CD4-positive, alpha-beta T cell (primary cell): ENCODE data around the gene MC5R. TPM values are rescaled to one million over a fixed set of nuclear protein-coding genes. Genes with fewer than 3 reads are reported as not detected.
"Not testable (repeated sequence)": the region's sequence is repeated elsewhere in the genome, so short reads cannot be mapped to it uniquely, and the experiment has no call there.

ENCODE experiments used
- ATAC-seq: fragments of 200-7000 bp; cut with Tn5 transposase; one replicate; pipeline ENCODE4 v1.10.0; 2022; ENCODE audit warnings: mild to moderate bottlenecking; ENCODE audit not compliant: poor library complexity
- CTCF ChIA-PET: fragments of 350-600 bp; sonication (Branson Sonifier 250); formaldehyde crosslinking; loops from one replicate; lab custom pipeline; 2021; ENCODE audit warnings: antibody characterized with exemption, inconsistent platforms; lab: Charles Lee
- POLR2A ChIA-PET: fragments of 350-600 bp; sonication (Branson Sonifier 250); formaldehyde crosslinking; loops from one replicate; lab custom pipeline; 2021; ENCODE audit warnings: antibody characterized with exemption, inconsistent platforms; lab: Charles Lee
- DNase-seq, 14 experiments: peaks; one replicate each; pipeline ENCODE4 v3.0.0-alpha.2; 2013 to 2020; ENCODE audit warnings: mixed read lengths in 2 of 14
- H3K27ac ChIP-seq, 2 donors: one replicate each; pipeline versions ENCODE4 v1.5.1 to v1.7.0; 2013; ENCODE audit warnings: low read length in 2 of 2, low read depth in 1 of 2, mild to moderate bottlenecking in 1 of 2
- H3K27me3 ChIP-seq, 2 experiments: 1 replicate in 1 of 2; 2 replicates in 1 of 2; pipeline versions ENCODE4 v1.6.1 to v1.7.0; 2013; ENCODE audit warnings: low read length in 2 of 2, control low read depth in 1 of 2, mild to moderate bottlenecking in 1 of 2, moderate library complexity in 1 of 2; ENCODE audit not compliant: insufficient read depth in 2 of 2, control insufficient read depth in 1 of 2
- H3K36me3 ChIP-seq: one replicate; pipeline ENCODE4 v1.6.1; 2013; ENCODE audit warnings: low read length, control low read depth; ENCODE audit not compliant: insufficient read depth
- H3K4me1 ChIP-seq: one replicate; pipeline ENCODE4 v1.6.1; 2013; ENCODE audit warnings: low read length, control low read depth; ENCODE audit not compliant: insufficient read depth
- H3K4me3 ChIP-seq: one replicate; pipeline ENCODE4 v1.5.1; 2013; ENCODE audit warnings: mild to moderate bottlenecking, low read length, moderate library complexity
- H3K9me3 ChIP-seq, 2 experiments: 1 replicate in 1 of 2; 2 replicates in 1 of 2; pipeline versions ENCODE4 v1.6.1 to v1.7.0; 2013; ENCODE audit warnings: low read length in 2 of 2, mild to moderate bottlenecking in 2 of 2, control low read depth in 1 of 2, moderate library complexity in 1 of 2; ENCODE audit not compliant: control insufficient read depth in 1 of 2, insufficient read depth in 1 of 2
- H3K27ac Mint-ChIP-seq: one replicate; pipeline ENCODE4 v1.8.0; 2020; ENCODE audit warnings: mixed read lengths
- H3K27me3 Mint-ChIP-seq: one replicate; pipeline ENCODE4 v1.8.0; 2021; ENCODE audit warnings: mixed read lengths
- H3K36me3 Mint-ChIP-seq: one replicate; pipeline ENCODE4 v1.8.0; 2021; ENCODE audit warnings: low read depth, mixed read lengths
- H3K4me1 Mint-ChIP-seq: one replicate; pipeline ENCODE4 v1.8.0; 2021; ENCODE audit warnings: low read depth, mixed read lengths
- H3K4me3 Mint-ChIP-seq: one replicate; pipeline ENCODE4 v1.8.0; 2020; ENCODE audit warnings: mild to moderate bottlenecking, mixed read lengths
- H3K9me3 Mint-ChIP-seq: one replicate; pipeline ENCODE4 v1.8.0; 2020; ENCODE audit warnings: mixed read lengths
- CTCF ChIP-seq: fragments of 200-600 bp; IDR thresholded peaks from one replicate; pipeline ENCODE4 v1.8.0; 2022; ENCODE audit warnings: antibody characterized with exemption, mild to moderate bottlenecking
- intact Hi-C, 2 experiments: fragments of 100-400 bp; cut with DNase I in 1 of 2; cut with micrococcal nuclease in 1 of 2; formaldehyde crosslinking; loops; one replicate each; pipeline versions ENCODE4 v1.15.1 to v1.9.0; 2023 to 2025; cut with DNase I, micrococcal nuclease
- total RNA-seq, 174 experiments: library from RNA in 2 of 174; stranded (reverse) in 2 of 174; gene quantifications; one replicate each; pipeline ENCODE4 v1.2.3 and lab custom pipeline; 2021 to 2026

MC5R gene
- total RNA-seq, 2 experiments from 2014 or later = not detected

- no peak overlapping the region for H3K27ac Mint-ChIP-seq
- no peak for TF ChIP-seq CTCF
- DNase-seq (no peak), ATAC-seq (no peak)
- H3K9me3 Mint-ChIP-seq = peaks cover 4% of the 10 kb centered on the region
- H3K36me3 Mint-ChIP-seq = no peaks in the 10 kb centered on the region
- CTCF ChIA-PET = no interaction called here
- H3K4me3 Mint-ChIP-seq = no peak overlapping the region
- H3K27me3 ChIP-seq = peaks cover 0 to 3% of the 10 kb centered on the region in 2 experiments
- no peaks in the 10 kb centered on the region for H3K4me1 Mint-ChIP-seq
- peaks cover 13% of the 10 kb centered on the region for H3K27me3 Mint-ChIP-seq
- POLR2A ChIA-PET = no interaction called here
- intact Hi-C loops = no loop called here
- no peaks in the 10 kb centered on the region for H3K36me3 ChIP-seq
- no peak overlapping the region for H3K4me3 ChIP-seq
- H3K9me3 ChIP-seq = peaks cover 4 to 20% of the 10 kb centered on the region in 2 experiments
- no peaks in the 10 kb centered on the region for H3K4me1 ChIP-seq
- H3K27ac ChIP-seq = no peak overlapping the region
Observed at GRCh38 chr18:13849791-13850190, 25.8 kb downstream of the MC5R start.

DNA sequence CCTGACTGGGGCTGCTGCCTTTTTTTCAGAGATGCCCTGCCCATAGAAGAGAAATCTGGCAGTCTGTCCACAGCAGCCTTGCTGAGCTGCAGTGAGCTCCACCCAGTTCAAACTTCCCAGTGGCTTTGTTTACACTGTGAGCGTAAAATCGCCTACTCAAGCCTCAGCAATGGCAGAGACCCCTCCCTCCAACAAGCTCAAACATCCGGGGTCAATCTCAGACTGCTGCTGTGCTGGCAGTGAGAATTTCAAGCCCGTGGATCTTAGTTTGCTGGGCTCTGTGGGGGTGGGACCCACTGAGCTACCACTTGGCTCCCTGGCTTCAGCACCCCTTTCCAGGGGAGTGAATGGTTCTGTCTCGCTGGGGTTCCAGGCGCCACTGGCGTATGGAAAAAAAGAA is 38.9 kb downstream of the MC5R start:
- H3K4me3 ChIP-seq, ATAC-seq, H3K27me3 ChIP-seq, H3K4me3 Mint-ChIP-seq, H3K4me1 ChIP-seq, H3K36me3 Mint-ChIP-seq, DNase-seq, H3K9me3 Mint-ChIP-seq, intact Hi-C loops, CTCF ChIA-PET, H3K9me3 ChIP-seq, POLR2A ChIA-PET, H3K27ac Mint-ChIP-seq, H3K27ac ChIP-seq, H3K4me1 Mint-ChIP-seq, H3K36me3 ChIP-seq: not testable (repeated sequence)
- peaks cover 47% of the 10 kb centered on the region for H3K27me3 Mint-ChIP-seq

DNA sequence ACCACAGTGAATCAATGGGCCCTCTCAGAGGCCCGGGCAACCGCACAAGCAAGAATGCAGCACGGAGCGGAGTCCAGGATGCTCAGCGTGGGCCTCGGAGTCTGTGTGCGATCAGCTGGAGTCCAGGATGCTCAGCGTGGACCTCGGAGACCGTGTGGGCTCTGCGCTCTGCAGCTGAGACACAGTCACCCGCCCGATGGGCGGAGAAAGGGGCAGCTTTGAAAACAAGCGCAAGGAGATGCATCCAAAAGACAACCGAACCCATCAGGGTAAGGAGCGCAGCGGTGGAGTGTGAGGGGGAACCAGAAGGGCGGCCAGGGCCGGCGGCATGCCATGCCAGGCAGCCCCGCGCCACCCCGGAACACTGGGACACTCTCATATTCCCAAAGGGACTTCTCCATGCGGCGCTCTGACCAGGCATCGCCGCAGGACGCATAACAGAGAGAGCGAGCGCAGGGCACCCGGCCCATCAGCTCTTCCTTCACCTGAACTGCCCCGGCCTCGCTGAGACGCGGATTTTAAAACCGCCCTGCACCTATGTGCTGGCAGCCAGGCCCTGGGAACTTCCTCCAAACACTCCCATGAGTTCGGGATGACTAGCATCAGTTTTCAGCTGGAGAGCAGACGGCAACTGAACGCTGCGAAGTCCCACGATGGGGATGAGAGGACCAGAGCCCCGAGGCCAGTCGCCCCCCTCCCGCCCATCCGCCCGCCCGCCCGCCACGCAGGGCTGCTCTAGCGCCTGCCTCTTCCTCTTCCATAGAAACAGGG is 44.7 kb downstream of the MC5R start:
- DNase-seq = no peak
- Mint-ChIP-seq H3K9me3 (no peaks in the 10 kb centered on the region), H3K27me3 (peaks cover 67% of the 10 kb centered on the region), H3K36me3 (no peaks in the 10 kb centered on the region), H3K27ac (no peak overlapping the region), H3K4me3 (no peak overlapping the region), H3K4me1 (no peaks in the 10 kb centered on the region)
- no peaks in the 10 kb centered on the region for H3K36me3 ChIP-seq
- intact Hi-C loops = no loop called here
- ATAC-seq = no peak
- H3K27ac ChIP-seq = no peak overlapping the region
- no peak overlapping the region for H3K4me3 ChIP-seq
- H3K9me3 ChIP-seq = peaks cover 0 to 9% of the 10 kb centered on the region in 2 experiments
- peaks cover 17 to 34% of the 10 kb centered on the region in 2 experiments for H3K27me3 ChIP-seq
- no peaks in the 10 kb centered on the region for H3K4me1 ChIP-seq
- TF ChIP-seq CTCF = no peak
- ChIA-PET POLR2A (no interaction called here), CTCF (no interaction called here)

GRCh38 chr18:13871701-13872100 is 47.8 kb downstream of the MC5R start:
- ChIA-PET POLR2A (no interaction called here), CTCF (no interaction called here)
- Mint-ChIP-seq H3K4me1 (no peaks in the 10 kb centered on the region), H3K9me3 (no peaks in the 10 kb centered on the region), H3K4me3 (no peak overlapping the region), H3K36me3 (no peaks in the 10 kb centered on the region), H3K27me3 (peaks cover 51% of the 10 kb centered on the region), H3K27ac (no peak overlapping the region)
- H3K4me1 ChIP-seq = no peaks in the 10 kb centered on the region
- H3K27me3 ChIP-seq = peaks cover 16 to 34% of the 10 kb centered on the region in 2 experiments
- H3K9me3 ChIP-seq = peaks cover 0 to 16% of the 10 kb centered on the region in 2 experiments
- no peak overlapping the region for H3K27ac ChIP-seq
- ATAC-seq (no peak), DNase-seq (no peak)
- intact Hi-C loops = no loop called here
- H3K4me3 ChIP-seq = no peak overlapping the region
- H3K36me3 ChIP-seq = no peaks in the 10 kb centered on the region
- no peak for TF ChIP-seq CTCF
